ENCODE measurements around the gene NFATC1.

The NFATC1 gene

GRCh38 chr18:79465392-79465991 lies 69.8 kb downstream of the NFATC1 start:
- Histone ChIP-seq H3K4me3 (ENCODE audit: control insufficient read depth in 1 of 7, extremely low read depth in 1 of 7, insufficient read depth in 4 of 7, low read depth in 2 of 7, low read length in 6 of 7) (no peak overlapping the region), H3K27me3 (replicated peaks in 2 of 5; ENCODE audit: control insufficient read depth in 4 of 5, insufficient read depth in 5 of 5, low read length in 4 of 5) (no peaks in the 10 kb centered on the region), H3K4me1 (ENCODE audit: control extremely low read depth in 1 of 4, control insufficient read depth in 4 of 4, insufficient read depth in 4 of 4, low read length in 3 of 4) (peaks cover 1 to 13% (median 8%) of the 10 kb centered on the region in 4 experiments), H3K27ac (ENCODE audit: insufficient read depth in 1 of 2, low read depth in 1 of 2, low read length in 2 of 2, poor library complexity in 1 of 2, severe bottlenecking in 2 of 2) (no peak overlapping the region), H3K36me3 (ENCODE audit: control insufficient read depth in 4 of 4, insufficient read depth in 4 of 4, low read length in 3 of 4) (peaks cover 4 to 76% (median 37%) of the 10 kb centered on the region in 4 experiments), H3K9me3 (ENCODE audit: control extremely low read depth in 1 of 5, control insufficient read depth in 4 of 5, insufficient read depth in 2 of 5, low read depth in 1 of 5, low read length in 4 of 5) (no peaks in the 10 kb centered on the region)
- DNase-seq = no peak
- WGBS (ENCODE audit: insufficient coverage) = 90% methylated on average over 22 of the region's 26 CpGs
- CTCF ChIA-PET = interaction anchor here (1.4 to 2.5 kb wide), 2 partner anchors 65 to 69 kb away, joined by 3 to 7 read pairs; no protein-coding TSS in a partner anchor
- POLR2A ChIA-PET = no interaction called here

GRCh38 chr18:79466591-79466990 lies 70.9 kb downstream of the NFATC1 start:
- H3K4me3 ChIP-seq (ENCODE audit: control insufficient read depth in 1 of 7, extremely low read depth in 1 of 7, insufficient read depth in 4 of 7, low read depth in 2 of 7, low read length in 6 of 7) = no peak overlapping the region
- H3K9me3 ChIP-seq (ENCODE audit: control extremely low read depth in 1 of 5, control insufficient read depth in 4 of 5, insufficient read depth in 2 of 5, low read depth in 1 of 5, low read length in 4 of 5) = no peaks in the 10 kb centered on the region
- H3K27me3 ChIP-seq (replicated peaks in 2 of 5; ENCODE audit: control insufficient read depth in 4 of 5, insufficient read depth in 5 of 5, low read length in 4 of 5) = no peaks in the 10 kb centered on the region
- peaks cover 4 to 72% (median 29%) of the 10 kb centered on the region in 4 experiments for H3K36me3 ChIP-seq (ENCODE audit: control insufficient read depth in 4 of 4, insufficient read depth in 4 of 4, low read length in 3 of 4)
- CTCF ChIA-PET = interaction anchor here (1.3 to 2.5 kb wide), 2 partner anchors 16 to 70 kb away, joined by 3 to 7 read pairs; no protein-coding TSS in a partner anchor
- H3K4me1 ChIP-seq (ENCODE audit: control extremely low read depth in 1 of 4, control insufficient read depth in 4 of 4, insufficient read depth in 4 of 4, low read length in 3 of 4) = peaks cover 0 to 11% (median 3%) of the 10 kb centered on the region in 4 experiments
- POLR2A ChIA-PET = interaction anchor here (0.7 kb wide), 1 partner anchor 40 kb away, joined by 3 read pairs; no protein-coding TSS in a partner anchor
- H3K27ac ChIP-seq (ENCODE audit: insufficient read depth in 1 of 2, low read depth in 1 of 2, low read length in 2 of 2, poor library complexity in 1 of 2, severe bottlenecking in 2 of 2) = no peak overlapping the region
- 89% methylated on average over 14 of the region's 16 CpGs for WGBS (ENCODE audit: insufficient coverage)
- no peak for DNase-seq

- WGBS (ENCODE audit: insufficient coverage) = 98% methylated on average over 33 of the region's 33 CpGs
- H3K36me3 ChIP-seq (ENCODE audit: control insufficient read depth in 4 of 4, insufficient read depth in 4 of 4, low read length in 3 of 4) = peaks cover 4 to 66% (median 26%) of the 10 kb centered on the region in 4 experiments
- POLR2A ChIA-PET = interaction anchor here (0.7 to 1.0 kb wide), 3 partner anchors 18 to 40 kb away, joined by 3 read pairs; no protein-coding TSS in a partner anchor
- no peaks in the 10 kb centered on the region for H3K9me3 ChIP-seq (ENCODE audit: control extremely low read depth in 1 of 5, control insufficient read depth in 4 of 5, insufficient read depth in 2 of 5, low read depth in 1 of 5, low read length in 4 of 5)
- H3K27me3 ChIP-seq (replicated peaks in 2 of 5; ENCODE audit: control insufficient read depth in 4 of 5, insufficient read depth in 5 of 5, low read length in 4 of 5) = no peaks in the 10 kb centered on the region
- DNase-seq = no peak
- peaks cover 0 to 11% (median 3%) of the 10 kb centered on the region in 4 experiments for H3K4me1 ChIP-seq (ENCODE audit: control extremely low read depth in 1 of 4, control insufficient read depth in 4 of 4, insufficient read depth in 4 of 4, low read length in 3 of 4)
- no peak overlapping the region for H3K27ac ChIP-seq (ENCODE audit: insufficient read depth in 1 of 2, low read depth in 1 of 2, low read length in 2 of 2, poor library complexity in 1 of 2, severe bottlenecking in 2 of 2)
- H3K4me3 ChIP-seq (ENCODE audit: control insufficient read depth in 1 of 7, extremely low read depth in 1 of 7, insufficient read depth in 4 of 7, low read depth in 2 of 7, low read length in 6 of 7) = no peak overlapping the region
- CTCF ChIA-PET = interaction anchor here (0.6 to 2.5 kb wide), 4 partner anchors 13 to 806 kb away, joined by 3 to 7 read pairs (median 4); no protein-coding TSS in a partner anchor
Measured at GRCh38 chr18:79467126-79467525, 71.4 kb downstream of the NFATC1 start.

GRCh38 chr18:79468119-79468789 lies 72.5 kb downstream of the NFATC1 start:
- H3K36me3 ChIP-seq (ENCODE audit: control insufficient read depth in 4 of 4, insufficient read depth in 4 of 4, low read length in 3 of 4) = peaks cover 2 to 68% (median 24%) of the 10 kb centered on the region in 4 experiments
- DNase-seq = peak; percentile 15 to 39 (median 37)
- H3K4me3 ChIP-seq (ENCODE audit: control insufficient read depth in 1 of 7, extremely low read depth in 1 of 7, insufficient read depth in 4 of 7, low read depth in 2 of 7, low read length in 6 of 7) = no peak overlapping the region
- CTCF ChIA-PET = interaction anchor here (0.7 to 2.5 kb wide), 6 partner anchors 15 to 176 kb away, joined by 3 to 7 read pairs (median 3); no protein-coding TSS in a partner anchor
- no peak overlapping the region for H3K27ac ChIP-seq (ENCODE audit: insufficient read depth in 1 of 2, low read depth in 1 of 2, low read length in 2 of 2, poor library complexity in 1 of 2, severe bottlenecking in 2 of 2)
- POLR2A ChIA-PET = interaction anchor here (0.9 to 1.0 kb wide), 2 partner anchors 17 to 39 kb away, joined by 3 read pairs; no protein-coding TSS in a partner anchor
- 51% methylated on average over 9 of the region's 12 CpGs for WGBS (ENCODE audit: insufficient coverage)
- peaks cover 0 to 11% (median 3%) of the 10 kb centered on the region in 4 experiments for H3K4me1 ChIP-seq (ENCODE audit: control extremely low read depth in 1 of 4, control insufficient read depth in 4 of 4, insufficient read depth in 4 of 4, low read length in 3 of 4)
- peaks cover 0 to 5% (median 0%) of the 10 kb centered on the region in 5 experiments for H3K9me3 ChIP-seq (ENCODE audit: control extremely low read depth in 1 of 5, control insufficient read depth in 4 of 5, insufficient read depth in 2 of 5, low read depth in 1 of 5, low read length in 4 of 5)
- H3K27me3 ChIP-seq (replicated peaks in 2 of 5; ENCODE audit: control insufficient read depth in 4 of 5, insufficient read depth in 5 of 5, low read length in 4 of 5) = no peaks in the 10 kb centered on the region

GRCh38 chr18:79469309-79469708 lies 73.6 kb downstream of the NFATC1 start:
- Histone ChIP-seq H3K36me3 (ENCODE audit: control insufficient read depth in 4 of 4, insufficient read depth in 4 of 4, low read length in 3 of 4) (peaks cover 2 to 65% (median 22%) of the 10 kb centered on the region in 4 experiments), H3K27me3 (replicated peaks in 2 of 5; ENCODE audit: control insufficient read depth in 4 of 5, insufficient read depth in 5 of 5, low read length in 4 of 5) (no peaks in the 10 kb centered on the region), H3K9me3 (ENCODE audit: control extremely low read depth in 1 of 5, control insufficient read depth in 4 of 5, insufficient read depth in 2 of 5, low read depth in 1 of 5, low read length in 4 of 5) (peaks cover 0 to 5% (median 0%) of the 10 kb centered on the region in 5 experiments), H3K4me3 (ENCODE audit: control insufficient read depth in 1 of 7, extremely low read depth in 1 of 7, insufficient read depth in 4 of 7, low read depth in 2 of 7, low read length in 6 of 7) (no peak overlapping the region), H3K4me1 (ENCODE audit: control extremely low read depth in 1 of 4, control insufficient read depth in 4 of 4, insufficient read depth in 4 of 4, low read length in 3 of 4) (peaks cover 0 to 11% (median 3%) of the 10 kb centered on the region in 4 experiments), H3K27ac (ENCODE audit: insufficient read depth in 1 of 2, low read depth in 1 of 2, low read length in 2 of 2, poor library complexity in 1 of 2, severe bottlenecking in 2 of 2) (no peak overlapping the region)
- WGBS (ENCODE audit: insufficient coverage) = 97% methylated on average over 17 of the region's 17 CpGs
- ChIA-PET POLR2A (no interaction called here), CTCF (no interaction called here)
- DNase-seq = no peak

- DNase-seq = no peak
- 97% methylated on average over 31 of the region's 33 CpGs for WGBS (ENCODE audit: insufficient coverage)
- CTCF ChIA-PET = no interaction called here
- no peak overlapping the region for H3K4me3 ChIP-seq (ENCODE audit: control insufficient read depth in 1 of 7, extremely low read depth in 1 of 7, insufficient read depth in 4 of 7, low read depth in 2 of 7, low read length in 6 of 7)
- peaks cover 0 to 5% (median 0%) of the 10 kb centered on the region in 5 experiments for H3K9me3 ChIP-seq (ENCODE audit: control extremely low read depth in 1 of 5, control insufficient read depth in 4 of 5, insufficient read depth in 2 of 5, low read depth in 1 of 5, low read length in 4 of 5)
- H3K27ac ChIP-seq (ENCODE audit: insufficient read depth in 1 of 2, low read depth in 1 of 2, low read length in 2 of 2, poor library complexity in 1 of 2, severe bottlenecking in 2 of 2) = no peak overlapping the region
- H3K27me3 ChIP-seq (replicated peaks in 2 of 5; ENCODE audit: control insufficient read depth in 4 of 5, insufficient read depth in 5 of 5, low read length in 4 of 5) = no peaks in the 10 kb centered on the region
- H3K36me3 ChIP-seq (ENCODE audit: control insufficient read depth in 4 of 4, insufficient read depth in 4 of 4, low read length in 3 of 4) = peaks cover 2 to 61% (median 22%) of the 10 kb centered on the region in 4 experiments
- peaks cover 0 to 11% (median 3%) of the 10 kb centered on the region in 4 experiments for H3K4me1 ChIP-seq (ENCODE audit: control extremely low read depth in 1 of 4, control insufficient read depth in 4 of 4, insufficient read depth in 4 of 4, low read length in 3 of 4)
- POLR2A ChIA-PET = no interaction called here
Measured at GRCh38 chr18:79469751-79470505, 74.2 kb downstream of the NFATC1 start.
